Ovary (tissue), 3 donors: ENCODE measurements around the gene EHMT1.

Source experiments
- EP300 ChIP-seq: sonication (generic); formaldehyde crosslinking; IDR thresholded peaks from one replicate; pipeline ENCODE4 v1.6.1; 2017; ENCODE audit warnings: antibody characterized with exemption
- POLR2A ChIP-seq: fragments of 450-650 bp; IDR thresholded peaks from one replicate; pipeline ENCODE4 v1.6.1; 2017; ENCODE audit warnings: antibody characterized with exemption, mild to moderate bottlenecking, moderate library complexity
- TF ChIP-seq, protein P1 (sequence below), 3 donors: fragments of 450-650 bp in 2 of 3; fragments of 200-600 bp in 1 of 3; IDR thresholded peaks; one replicate each; pipeline versions ENCODE4 v1.5.1 to v1.8.0; 2016 to 2022; ENCODE audit warnings: antibody characterized with exemption in 3 of 3, mild to moderate bottlenecking in 1 of 3
- donor health status: DM: no; HTN: no; CAD: no.

DNA sequence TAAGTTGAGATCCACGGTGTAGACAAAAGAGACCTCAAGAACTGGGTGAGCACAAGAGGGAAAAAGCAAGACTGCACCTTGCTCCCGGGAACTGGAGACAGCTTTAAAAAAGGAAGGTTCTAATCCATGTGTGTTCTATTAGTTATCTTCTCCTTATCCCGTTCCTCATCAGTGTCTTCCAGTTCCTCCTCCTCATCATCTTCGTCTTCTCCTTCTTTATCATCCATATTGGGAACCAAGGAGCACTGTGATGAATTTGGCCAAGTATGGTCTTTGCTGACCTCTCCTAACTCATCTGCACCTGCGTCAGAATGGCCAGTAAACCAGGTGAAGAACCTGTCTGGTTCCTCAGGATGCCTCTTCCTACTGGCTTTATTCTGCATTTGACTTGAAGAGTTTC is 22.1 kb downstream of the EHMT1 start:
- TF ChIP-seq, protein P1, sequence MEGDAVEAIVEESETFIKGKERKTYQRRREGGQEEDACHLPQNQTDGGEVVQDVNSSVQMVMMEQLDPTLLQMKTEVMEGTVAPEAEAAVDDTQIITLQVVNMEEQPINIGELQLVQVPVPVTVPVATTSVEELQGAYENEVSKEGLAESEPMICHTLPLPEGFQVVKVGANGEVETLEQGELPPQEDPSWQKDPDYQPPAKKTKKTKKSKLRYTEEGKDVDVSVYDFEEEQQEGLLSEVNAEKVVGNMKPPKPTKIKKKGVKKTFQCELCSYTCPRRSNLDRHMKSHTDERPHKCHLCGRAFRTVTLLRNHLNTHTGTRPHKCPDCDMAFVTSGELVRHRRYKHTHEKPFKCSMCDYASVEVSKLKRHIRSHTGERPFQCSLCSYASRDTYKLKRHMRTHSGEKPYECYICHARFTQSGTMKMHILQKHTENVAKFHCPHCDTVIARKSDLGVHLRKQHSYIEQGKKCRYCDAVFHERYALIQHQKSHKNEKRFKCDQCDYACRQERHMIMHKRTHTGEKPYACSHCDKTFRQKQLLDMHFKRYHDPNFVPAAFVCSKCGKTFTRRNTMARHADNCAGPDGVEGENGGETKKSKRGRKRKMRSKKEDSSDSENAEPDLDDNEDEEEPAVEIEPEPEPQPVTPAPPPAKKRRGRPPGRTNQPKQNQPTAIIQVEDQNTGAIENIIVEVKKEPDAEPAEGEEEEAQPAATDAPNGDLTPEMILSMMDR (IDR thresholded peaks at IDR 0.05): no peak
- TF ChIP-seq POLR2A (no peak), EP300 (no peak)
